Measurements from ENCODE around the gene CD300H.

Gene CD300H

DNA sequence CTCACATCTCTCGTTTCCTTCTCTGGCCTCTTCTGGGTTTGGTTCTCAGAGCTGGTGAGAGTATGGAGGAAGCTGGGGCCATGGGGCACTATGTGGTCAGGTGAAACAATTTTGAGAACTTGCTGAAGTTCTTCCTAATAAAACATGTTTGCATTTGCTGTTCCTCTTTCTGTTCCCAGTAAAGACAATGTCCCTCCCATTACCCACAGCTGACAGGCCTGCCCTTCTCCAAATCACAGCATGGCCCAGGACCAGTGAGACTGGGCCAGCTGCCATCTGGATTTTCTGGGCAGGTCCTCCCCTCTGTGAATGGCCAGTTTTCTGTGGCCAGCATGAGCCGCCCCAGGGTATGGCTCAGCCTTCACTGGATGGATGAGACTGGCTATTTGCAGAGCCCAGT, at the start of gene CD300H:
CD300H (minus strand) TSS at position 113 of the 400 bp plus-strand sequence.
- no peak for DNase-seq (ENCODE audit: low read depth)
- no peak within 1 kb of the TSS for H3K4me3 ChIP-seq (ENCODE audit: low read depth, low read length)
- in situ Hi-C loops (cut with HindIII; ENCODE audit: low sequenced_read_pairs): no loop called here
- TF ChIP-seq, protein P1, sequence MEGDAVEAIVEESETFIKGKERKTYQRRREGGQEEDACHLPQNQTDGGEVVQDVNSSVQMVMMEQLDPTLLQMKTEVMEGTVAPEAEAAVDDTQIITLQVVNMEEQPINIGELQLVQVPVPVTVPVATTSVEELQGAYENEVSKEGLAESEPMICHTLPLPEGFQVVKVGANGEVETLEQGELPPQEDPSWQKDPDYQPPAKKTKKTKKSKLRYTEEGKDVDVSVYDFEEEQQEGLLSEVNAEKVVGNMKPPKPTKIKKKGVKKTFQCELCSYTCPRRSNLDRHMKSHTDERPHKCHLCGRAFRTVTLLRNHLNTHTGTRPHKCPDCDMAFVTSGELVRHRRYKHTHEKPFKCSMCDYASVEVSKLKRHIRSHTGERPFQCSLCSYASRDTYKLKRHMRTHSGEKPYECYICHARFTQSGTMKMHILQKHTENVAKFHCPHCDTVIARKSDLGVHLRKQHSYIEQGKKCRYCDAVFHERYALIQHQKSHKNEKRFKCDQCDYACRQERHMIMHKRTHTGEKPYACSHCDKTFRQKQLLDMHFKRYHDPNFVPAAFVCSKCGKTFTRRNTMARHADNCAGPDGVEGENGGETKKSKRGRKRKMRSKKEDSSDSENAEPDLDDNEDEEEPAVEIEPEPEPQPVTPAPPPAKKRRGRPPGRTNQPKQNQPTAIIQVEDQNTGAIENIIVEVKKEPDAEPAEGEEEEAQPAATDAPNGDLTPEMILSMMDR (IDR thresholded peaks at IDR 0.05; ENCODE audit: low read depth, low read length, missing control alignments): no peak

DNA sequence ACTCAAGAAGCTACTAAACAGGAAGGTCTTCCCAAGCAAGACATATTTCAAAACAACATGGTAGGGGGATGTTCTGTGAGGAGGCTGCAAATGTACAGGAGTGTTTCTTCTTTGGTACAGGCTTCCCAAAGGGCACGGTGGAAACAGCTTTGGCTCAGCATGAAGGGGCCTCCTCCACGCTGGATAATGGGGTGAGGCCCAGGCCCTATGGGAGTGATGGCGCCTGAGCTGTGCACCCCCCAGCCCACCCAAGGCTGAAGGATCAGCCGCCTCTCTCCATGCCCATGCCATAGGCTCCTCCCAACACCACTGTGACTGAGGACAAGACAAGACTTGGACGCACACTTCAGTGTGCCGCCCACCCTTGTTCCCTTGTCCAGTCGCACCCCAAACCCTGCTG, 49.4 kb upstream of the CD300H start:
- TF ChIP-seq, protein P1 (IDR thresholded peaks at IDR 0.05; ENCODE audit: low read depth, low read length, missing control alignments): no peak
- in situ Hi-C loops (cut with HindIII; ENCODE audit: low sequenced_read_pairs): no loop called here
- no peak overlapping the region for H3K4me3 ChIP-seq (ENCODE audit: low read depth, low read length)
- no peak for DNase-seq (ENCODE audit: low read depth)

DNA sequence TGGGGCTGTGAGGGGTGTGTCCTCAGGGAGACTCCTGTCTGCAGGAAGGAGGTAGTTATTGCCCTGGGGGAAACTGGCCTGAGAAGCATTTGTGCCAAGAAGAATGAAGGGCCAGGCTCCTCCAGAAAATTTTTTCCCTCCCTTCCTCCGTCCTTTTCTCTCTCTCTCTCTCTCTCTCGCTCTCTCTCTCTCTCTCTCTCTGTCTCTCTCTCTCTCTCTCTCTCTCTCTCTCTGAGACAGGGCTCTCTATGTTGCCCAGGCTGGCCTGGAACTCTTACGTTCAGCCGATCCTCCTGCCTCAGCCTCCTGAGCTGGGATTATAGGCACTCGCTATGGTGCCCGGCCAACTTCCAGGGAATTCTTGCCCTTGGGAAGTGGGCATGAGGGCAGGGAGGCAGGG, 44.7 kb upstream of the CD300H start:
- no peak for DNase-seq (ENCODE audit: low read depth)
- TF ChIP-seq, protein P1 (IDR thresholded peaks at IDR 0.05; ENCODE audit: low read depth, low read length, missing control alignments): no peak
- in situ Hi-C loops (cut with HindIII; ENCODE audit: low sequenced_read_pairs): no loop called here
- no peak overlapping the region for H3K4me3 ChIP-seq (ENCODE audit: low read depth, low read length)

DNA sequence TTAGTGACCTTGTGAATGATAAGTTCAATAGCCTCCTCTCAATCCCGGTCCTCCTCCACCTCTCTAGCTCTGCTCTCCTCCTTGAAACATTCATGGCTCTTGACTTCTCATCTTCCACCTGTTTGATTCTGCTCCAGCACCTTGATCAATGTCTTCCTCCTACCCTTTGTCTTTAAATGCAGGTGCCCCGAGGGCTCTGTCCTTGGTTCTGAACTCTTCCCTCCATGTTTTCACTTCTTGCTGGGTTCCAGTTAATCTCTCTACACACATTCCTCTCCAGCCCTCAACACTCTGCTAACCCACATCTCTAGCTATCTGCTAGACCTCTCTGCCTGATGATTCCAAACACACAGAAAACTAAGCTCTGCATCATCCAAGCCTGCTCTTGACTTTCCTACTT, 42.8 kb upstream of the CD300H start:
- in situ Hi-C loops (cut with HindIII; ENCODE audit: low sequenced_read_pairs): no loop called here
- no peak for DNase-seq (ENCODE audit: low read depth)
- TF ChIP-seq, protein P1 (IDR thresholded peaks at IDR 0.05; ENCODE audit: low read depth, low read length, missing control alignments): no peak
- H3K4me3 ChIP-seq (ENCODE audit: low read depth, low read length): no peak overlapping the region

DNA sequence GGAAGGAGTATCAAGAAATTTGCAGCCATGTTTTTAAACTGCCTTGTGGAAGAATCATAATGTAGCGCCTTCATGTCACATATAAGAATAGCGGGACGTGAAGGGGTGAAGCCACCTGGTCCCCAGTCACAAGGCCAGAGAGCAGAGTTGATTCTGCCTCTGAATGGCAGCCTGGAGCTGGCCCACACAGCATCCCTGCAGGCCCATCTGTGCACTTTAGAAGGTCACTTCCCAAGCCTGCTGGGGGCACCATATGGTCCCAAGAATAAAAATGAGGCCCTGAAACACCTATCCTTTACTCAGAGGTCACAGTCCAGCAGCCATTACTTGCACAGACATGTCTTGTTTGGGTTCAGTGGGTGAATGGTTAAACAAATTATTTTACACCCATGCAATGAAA, 41.2 kb upstream of the CD300H start:
- no peak for DNase-seq (ENCODE audit: low read depth)
- TF ChIP-seq, protein P1 (IDR thresholded peaks at IDR 0.05; ENCODE audit: low read depth, low read length, missing control alignments): no peak
- in situ Hi-C loops (cut with HindIII; ENCODE audit: low sequenced_read_pairs): no loop called here
- H3K4me3 ChIP-seq (ENCODE audit: low read depth, low read length): no peak overlapping the region

DNA sequence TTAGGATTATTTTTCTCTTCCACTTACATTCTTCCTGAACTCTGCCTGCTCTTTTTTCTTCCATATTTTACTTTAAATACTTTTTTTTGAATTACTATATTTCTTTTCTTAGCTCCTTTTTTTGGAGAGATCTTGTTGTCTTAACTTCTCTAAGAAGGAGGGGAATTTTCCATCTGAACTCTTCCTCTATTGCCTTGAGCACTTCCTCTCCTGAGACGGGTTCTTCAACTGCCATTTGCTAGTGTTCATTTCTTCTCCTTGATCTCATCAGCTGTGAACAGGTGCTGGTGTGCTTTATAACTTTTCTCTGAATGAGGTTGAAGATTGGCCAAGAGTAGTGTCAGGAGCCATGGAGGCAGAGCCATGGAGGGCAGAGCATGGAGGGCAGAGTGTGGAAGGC, 39.9 kb upstream of the CD300H start:
- in situ Hi-C loops (cut with HindIII; ENCODE audit: low sequenced_read_pairs): no loop called here
- TF ChIP-seq, protein P1 (IDR thresholded peaks at IDR 0.05; ENCODE audit: low read depth, low read length, missing control alignments): no peak
- no peak for DNase-seq (ENCODE audit: low read depth)
- H3K4me3 ChIP-seq (ENCODE audit: low read depth, low read length): no peak overlapping the region

DNA sequence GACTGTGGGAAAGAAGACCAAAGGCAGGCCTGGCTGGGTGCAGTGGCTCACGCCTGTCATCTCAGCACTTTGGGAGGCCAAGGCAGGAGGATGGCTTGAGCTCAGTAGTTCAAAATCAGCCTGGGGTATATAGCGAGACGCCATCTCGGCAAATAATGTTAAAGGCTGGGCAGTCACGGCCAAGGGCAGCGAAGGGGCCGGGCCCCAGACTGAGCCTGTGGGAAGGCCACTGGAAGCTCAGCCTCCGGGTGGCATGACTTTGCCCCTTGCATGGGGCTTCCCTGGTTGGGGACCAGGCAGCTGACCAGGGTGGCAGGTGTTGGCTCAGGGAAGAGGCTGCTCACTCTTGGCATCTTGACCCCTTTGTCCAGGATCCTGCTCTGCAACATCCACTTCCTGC, 38.7 kb upstream of the CD300H start:
- H3K4me3 ChIP-seq (ENCODE audit: low read depth, low read length): no peak overlapping the region
- no peak for DNase-seq (ENCODE audit: low read depth)
- TF ChIP-seq, protein P1 (IDR thresholded peaks at IDR 0.05; ENCODE audit: low read depth, low read length, missing control alignments): no peak
- in situ Hi-C loops (cut with HindIII; ENCODE audit: low sequenced_read_pairs): no loop called here
